HG02884 (cell line): Measurements from ENCODE around the gene IGSF3.
"Not testable (repeated sequence)": the region's sequence is repeated elsewhere in the genome, so short reads cannot be mapped to it uniquely, and the experiment has no call there.

Experiments used
- ATAC-seq: cut with Tn5 transposase; IDR thresholded peaks from one replicate; pipeline ENCODE4 v1.9.1; 2021; ENCODE audit warnings: mild to moderate bottlenecking, moderate library complexity; ENCODE audit not compliant: unreplicated experiment

IGSF3 gene

GRCh38 chr1:116580446-116581322, 86.8 kb downstream of the IGSF3 start:
- no peak for ATAC-seq

- no peak for ATAC-seq
Observed at GRCh38 chr1:116579259-116579875, 88.2 kb downstream of the IGSF3 start.

DNA sequence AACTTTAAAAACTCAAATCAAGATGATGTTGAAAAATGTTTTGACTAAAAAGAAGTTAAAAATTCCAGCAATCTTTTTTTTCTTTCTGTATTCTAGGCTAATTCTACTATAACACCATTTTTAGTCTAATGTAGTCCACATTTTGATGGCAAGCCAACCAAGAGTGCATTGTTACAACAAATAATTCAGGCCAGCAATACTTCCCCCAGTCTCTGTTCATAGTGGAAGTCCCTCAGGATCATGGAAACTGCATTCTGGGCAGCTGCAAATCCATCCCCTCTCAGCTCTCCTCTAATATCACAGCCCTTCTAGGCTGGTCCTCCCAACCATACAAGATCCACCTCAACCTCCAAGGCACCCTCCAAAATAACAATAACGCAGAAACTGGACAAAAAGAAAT, 89.0 kb downstream of the IGSF3 start:
- ATAC-seq, result no peak

DNA sequence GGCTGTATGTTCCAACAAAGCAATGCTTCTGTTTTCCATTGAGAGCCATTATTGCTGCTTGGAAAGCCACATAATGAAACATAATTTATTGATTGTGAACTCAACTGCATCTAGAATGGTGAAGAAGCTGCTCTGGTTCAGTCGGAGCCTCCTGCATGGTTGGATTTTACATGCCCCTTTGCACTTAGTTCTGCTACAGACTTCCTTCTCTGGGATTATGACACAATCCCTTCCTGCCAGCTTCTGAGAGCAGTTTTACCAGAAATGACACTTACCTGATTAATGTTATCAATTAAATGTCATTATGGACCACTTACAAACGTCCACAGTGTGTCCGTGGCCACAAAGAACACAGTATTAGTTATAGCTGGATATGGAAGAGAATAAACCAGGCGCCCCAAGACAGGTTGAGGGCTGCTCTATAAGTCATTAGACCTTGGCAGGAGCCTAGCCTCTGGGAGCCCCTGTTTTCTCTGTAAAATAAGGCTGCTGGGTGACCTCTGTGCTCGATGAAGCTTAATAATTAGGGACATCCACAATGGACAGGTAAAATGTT, 89.7 kb downstream of the IGSF3 start:
- no peak for ATAC-seq

- no peak for ATAC-seq
Observed at GRCh38 chr1:116574581-116575291, 92.8 kb downstream of the IGSF3 start.

DNA sequence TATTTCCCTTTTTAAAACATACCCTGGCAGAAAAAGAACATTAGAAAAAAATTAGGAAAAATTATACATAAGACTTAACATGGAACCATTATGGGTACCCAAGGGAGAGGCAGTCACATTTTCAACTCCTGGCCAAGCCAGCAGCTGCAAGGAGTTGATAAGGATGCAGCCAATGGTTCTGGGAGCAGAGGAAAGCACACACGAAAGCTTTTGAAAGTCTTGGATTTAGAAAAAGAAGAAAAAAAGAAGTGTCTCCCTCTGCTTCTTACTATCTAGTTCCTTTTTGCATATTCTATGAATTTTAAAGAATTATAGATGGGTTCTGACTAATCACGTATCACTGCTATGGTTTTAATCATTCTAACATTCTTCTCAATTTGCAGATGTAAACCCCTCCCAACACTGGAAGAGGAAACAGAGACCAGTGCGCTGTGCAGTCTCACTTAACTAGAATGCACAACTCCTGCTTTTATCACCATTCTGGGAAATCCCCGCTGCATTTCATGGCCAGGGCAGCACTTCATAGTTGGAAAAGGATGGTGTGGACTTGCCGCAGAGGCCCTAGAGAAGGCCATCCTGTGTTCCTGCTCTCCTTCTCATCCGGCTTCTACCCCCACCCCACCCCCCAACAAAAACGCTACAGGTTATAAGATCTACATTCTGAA, 94.0 kb downstream of the IGSF3 start:
- no peak for ATAC-seq

DNA sequence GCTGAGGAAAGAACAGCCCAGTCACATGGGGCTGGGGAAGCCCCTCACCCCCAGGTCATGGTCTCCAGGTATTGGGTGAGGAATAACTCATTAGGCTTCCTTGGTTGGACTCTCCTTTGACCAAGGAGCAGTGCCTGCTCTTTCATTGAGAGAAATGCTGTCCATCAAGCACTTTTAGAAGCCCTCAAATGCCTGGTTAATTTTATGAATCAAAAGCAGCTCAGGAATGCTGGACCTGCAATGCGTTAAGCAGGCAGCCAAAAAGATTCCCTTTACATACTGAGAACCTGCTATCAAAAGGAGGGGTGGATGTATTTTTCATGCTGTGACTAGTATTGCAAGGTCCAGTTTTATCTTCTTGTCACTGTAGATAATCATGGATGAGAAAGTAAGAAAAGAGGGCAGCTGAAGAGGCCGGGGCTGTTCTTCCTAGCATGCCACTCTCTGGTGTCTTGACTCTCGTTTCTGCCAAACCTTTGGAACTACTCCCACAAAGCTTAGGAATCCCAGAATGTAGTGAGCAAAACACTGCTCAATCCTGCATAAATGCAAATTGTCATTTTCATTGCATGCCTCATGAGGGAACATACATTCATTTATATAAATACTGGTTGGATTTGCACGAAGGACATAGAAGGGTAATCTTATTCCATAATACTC, 94.6 kb downstream of the IGSF3 start:
- ATAC-seq, result no peak

DNA sequence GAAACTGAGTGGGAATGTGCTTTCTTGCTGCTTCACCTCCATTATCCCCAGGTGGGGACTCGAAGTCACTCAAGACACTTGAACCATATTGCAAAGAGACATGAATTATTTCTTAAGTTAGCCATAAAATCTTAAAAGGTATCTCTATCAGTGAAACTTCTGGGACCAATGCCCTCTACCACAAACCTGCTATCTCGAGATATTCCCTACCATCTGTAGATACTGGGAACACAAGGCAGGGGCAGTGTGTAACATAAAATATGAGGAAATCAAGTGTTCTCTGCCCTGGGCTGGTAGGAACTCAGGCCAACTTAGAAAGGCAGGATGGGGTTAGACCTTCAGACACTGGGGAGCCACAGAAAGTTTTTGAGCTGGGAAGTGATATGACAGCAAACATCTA, 95.4 kb downstream of the IGSF3 start:
- ATAC-seq, result no peak

- no peak for ATAC-seq
Observed at GRCh38 chr1:116571215-116571919, 96.2 kb downstream of the IGSF3 start.

- peak; percentile 48 for ATAC-seq
Observed at GRCh38 chr1:116570358-116571214, 96.9 kb downstream of the IGSF3 start, which contains the start of gene CD58. Gene CD58, minus strand, starts transcription at chr1:116571026. Its CDS starts 54 bp downstream, at chr1:116570972.

- no peak for ATAC-seq
Observed at GRCh38 chr1:116569776-116570357, 97.7 kb downstream of the IGSF3 start.

GRCh38 chr1:116569381-116569670, 98.2 kb downstream of the IGSF3 start:
- no peak for ATAC-seq

DNA sequence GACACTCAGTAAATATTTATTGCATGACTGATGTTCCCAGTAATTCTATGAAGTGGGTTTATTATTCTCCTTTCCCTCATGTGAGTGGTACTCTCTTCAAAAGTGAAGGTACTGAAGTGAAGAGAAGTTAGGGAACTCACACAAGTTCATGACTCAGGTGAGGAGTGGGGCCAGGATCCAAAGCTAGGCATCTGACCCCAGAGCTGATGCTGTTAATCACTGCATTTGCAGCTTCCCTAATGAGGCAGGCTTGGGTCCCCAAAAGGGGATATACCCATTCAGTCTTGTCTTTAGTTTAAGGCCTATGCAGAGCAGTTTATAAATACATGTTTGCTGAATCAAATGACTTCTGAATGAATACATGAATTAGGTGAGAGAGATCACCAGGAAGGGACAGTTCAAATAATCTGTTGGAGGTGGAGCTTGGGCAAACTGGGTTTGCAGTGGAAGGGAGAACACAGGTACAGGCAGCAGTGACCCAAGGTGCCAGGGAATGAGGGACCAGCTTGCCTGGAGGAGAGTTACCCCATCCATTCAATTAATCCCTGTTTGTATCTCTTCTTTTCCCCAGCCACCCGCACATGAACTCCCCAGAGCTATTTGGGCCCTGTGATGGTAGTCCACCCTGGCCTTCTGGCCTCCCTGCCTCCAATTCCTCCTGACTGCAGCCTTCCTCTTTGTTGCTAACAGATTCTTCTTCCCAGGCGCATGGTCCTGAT, 98.7 kb downstream of the IGSF3 start:
- no peak for ATAC-seq

DNA sequence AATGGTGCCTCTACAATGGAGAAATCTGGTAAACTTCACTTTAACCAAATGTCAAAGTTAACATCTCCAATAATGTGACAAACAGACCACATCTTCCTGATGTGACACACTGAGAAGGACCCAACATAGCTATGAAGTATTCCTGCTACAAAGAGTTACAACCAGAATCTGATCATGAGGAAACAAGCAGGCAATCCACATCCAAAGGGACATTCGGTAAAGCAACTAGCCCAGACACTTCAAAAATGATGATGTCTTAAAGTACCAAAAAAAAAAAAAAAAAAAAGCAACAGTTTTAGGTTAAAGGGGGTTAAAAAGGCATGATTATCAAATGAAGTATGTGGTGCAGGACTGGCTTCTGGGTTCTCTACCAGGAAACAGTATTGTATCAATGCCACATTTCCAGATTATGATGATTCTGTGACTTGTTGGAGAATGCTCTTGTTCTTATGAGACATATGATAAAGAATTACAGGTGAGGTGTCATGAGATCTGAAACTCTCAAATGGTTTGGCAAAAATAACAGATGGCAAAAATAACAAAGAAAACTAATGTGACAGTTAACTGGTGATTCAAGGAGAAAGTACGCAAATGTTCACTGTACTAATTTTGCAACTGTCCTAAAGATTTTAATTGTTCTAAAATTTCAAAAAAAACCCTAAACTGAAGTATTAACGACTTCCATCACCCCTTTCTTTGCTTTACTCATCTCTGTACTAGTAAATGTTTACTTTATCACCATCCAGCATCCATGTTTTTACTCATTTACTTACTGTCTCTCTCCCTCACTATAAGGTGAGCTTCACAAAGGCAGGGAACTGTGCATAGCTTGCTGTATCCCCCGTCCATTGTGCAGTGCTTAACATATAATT, 99.5 kb downstream of the IGSF3 start:
- ATAC-seq, result no peak

- ATAC-seq, result no peak
Observed at GRCh38 chr1:116565222-116565621, 102.3 kb downstream of the IGSF3 start.

GRCh38 chr1:116564426-116564825, 103.1 kb downstream of the IGSF3 start:
- no peak for ATAC-seq

GRCh38 chr1:116562465-116562864, 105.1 kb downstream of the IGSF3 start:
- not testable (repeated sequence) for ATAC-seq
